Esophagus squamous epithelium (tissue), 5 donors: ENCODE data around the gene SF3B5. TPM values are rescaled to one million over a fixed set of nuclear protein-coding genes. Genes with fewer than 3 reads are reported as not detected.

Experiments used
- DNase-seq: peaks from one replicate; lab custom pipeline; 2025; lab: John Stamatoyannopoulos, UW
- H3K27ac ChIP-seq, 4 donors: fragments of 200-600 bp; sonication (generic); one replicate each; pipeline ENCODE4 v1.5.1; 2016 to 2019; ENCODE audit warnings: mild to moderate bottlenecking in 1 of 4
- H3K27me3 ChIP-seq, 4 donors: fragments of 200-600 bp; sonication (generic); 1 replicate in 3 of 4; 2 replicates in 1 of 4; pipeline versions ENCODE4 v1.5.1 to v1.6.0; 2017 to 2021; ENCODE audit warnings: antibody characterized with exemption in 1 of 4
- H3K36me3 ChIP-seq, 3 donors: fragments of 200-600 bp; sonication (generic); one replicate each; pipeline ENCODE4 v1.5.1; 2016 to 2019
- H3K4me1 ChIP-seq, 3 donors: fragments of 200-600 bp; sonication (generic); one replicate each; pipeline ENCODE4 v1.5.1; 2017 to 2019
- H3K4me3 ChIP-seq, 4 donors: fragments of 200-600 bp; sonication (generic); 1 replicate in 3 of 4; 2 replicates in 1 of 4; pipeline ENCODE4 v1.5.1; 2016 to 2019; ENCODE audit warnings: mild to moderate bottlenecking in 2 of 4, moderate library complexity in 1 of 4
- H3K9me3 ChIP-seq, 3 donors: fragments of 200-600 bp; sonication (generic); one replicate each; pipeline ENCODE4 v1.5.1; 2016 to 2019
- POLR2A ChIP-seq, 4 donors: fragments of 450-650 bp; IDR thresholded peaks; one replicate each; pipeline ENCODE4 v1.6.1; 2017; ENCODE audit warnings: antibody characterized with exemption in 4 of 4, mild to moderate bottlenecking in 4 of 4, moderate library complexity in 3 of 4
- WGBS, 2 donors: methylation state at CpG; one replicate each; pipeline ENCODE4 v1.1.5; 2018; 5-methylcytosine and 5-hydroxymethylcytosine counted together
- intact Hi-C: fragments of 100-400 bp; cut with DNase I; formaldehyde crosslinking; loops from one replicate; pipeline ENCODE4 v1.15.0; 2022
- total RNA-seq, 4 donors: library from RNA; depleted of rRNA; stranded (reverse); fragments of >200 nt; gene quantifications; one replicate each; pipeline ENCODE4 v1.1.0, GENCODE V29; 2016
- TF ChIP-seq, protein P1 (sequence below), 6 experiments: fragments of 450-650 bp in 4 of 6; fragments of 200-600 bp in 2 of 6; sonication (generic) in 2 of 6; IDR thresholded peaks; one replicate each; pipeline ENCODE4 v1.5.1; 2016 to 2019; ENCODE audit warnings: antibody characterized with exemption in 6 of 6, mild to moderate bottlenecking in 4 of 6, moderate library complexity in 4 of 6
- donor health status: DM: yes; HTN: yes; CAD: no.

The SF3B5 gene
- total RNA-seq, result 100 to 1,000 TPM; 135 to 201 (median 169) TPM

DNA sequence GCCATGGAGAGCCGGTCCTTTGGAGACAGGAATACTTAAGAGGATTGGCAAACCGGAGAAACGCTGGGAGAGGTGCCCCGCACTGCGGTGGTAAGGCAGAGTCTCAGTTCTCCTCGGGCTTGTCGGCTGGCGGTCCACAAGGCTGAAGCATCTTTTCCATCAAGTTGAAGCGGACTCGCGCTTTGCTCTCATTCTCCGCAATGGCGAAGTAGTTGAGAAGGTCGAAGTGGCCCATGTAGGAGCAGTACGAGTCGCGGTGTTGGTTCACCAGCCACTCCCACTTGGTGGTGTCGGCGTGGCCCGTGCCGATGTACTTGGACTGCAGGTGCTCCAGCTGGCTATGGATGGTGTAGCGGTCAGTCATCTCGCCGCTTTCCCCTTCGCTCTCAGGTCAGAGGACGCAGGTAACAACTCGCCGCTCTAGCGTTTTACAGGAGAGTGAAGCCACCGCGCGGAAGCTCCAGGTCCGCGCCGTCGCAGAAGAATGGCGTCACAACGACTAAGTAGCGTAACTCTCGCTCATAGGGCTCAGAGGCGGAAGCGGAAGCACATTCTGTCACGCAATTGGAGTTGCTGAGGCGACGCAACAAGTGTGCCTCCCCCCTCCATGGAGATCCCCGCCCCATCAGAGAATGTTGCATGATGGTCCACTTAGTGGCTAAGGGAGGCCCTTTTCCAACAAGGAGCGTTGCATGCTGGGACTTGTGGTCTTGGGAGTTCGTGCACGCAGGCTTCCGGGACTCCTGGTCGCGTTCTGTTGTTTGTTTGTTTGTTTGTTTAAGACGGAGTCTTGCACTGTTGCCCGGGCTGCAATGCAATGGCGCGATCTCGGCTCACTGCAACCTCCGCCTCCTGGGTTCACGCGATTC, at the start of gene SF3B5:
Gene SF3B5, minus strand, starts transcription at position 440 of the 869 bp plus-strand sequence. Its CDS starts 76 bp downstream, at position 364.
- intact Hi-C loops, result no loop called here
- H3K9me3 ChIP-seq, result no peaks in the 10 kb centered on the region
- peak; percentile 97 for DNase-seq
- 0 to 3% methylated on average over 6 to 37 of the region's 60 CpGs for WGBS, 2 donors
- peaks cover 10 to 33% (median 19%) of the 10 kb centered on the region in 3 donors for H3K4me1 ChIP-seq
- H3K36me3 ChIP-seq, result no peaks in the 10 kb centered on the region
- H3K4me3 ChIP-seq, result peak within 1 kb of the TSS; percentile 69 to 91 (median 84)
- peak in 3 of 4 donors; percentile 80 to 81 (median 81) for TF ChIP-seq POLR2A (IDR thresholded peaks at IDR 0.05)
- TF ChIP-seq, protein P1, sequence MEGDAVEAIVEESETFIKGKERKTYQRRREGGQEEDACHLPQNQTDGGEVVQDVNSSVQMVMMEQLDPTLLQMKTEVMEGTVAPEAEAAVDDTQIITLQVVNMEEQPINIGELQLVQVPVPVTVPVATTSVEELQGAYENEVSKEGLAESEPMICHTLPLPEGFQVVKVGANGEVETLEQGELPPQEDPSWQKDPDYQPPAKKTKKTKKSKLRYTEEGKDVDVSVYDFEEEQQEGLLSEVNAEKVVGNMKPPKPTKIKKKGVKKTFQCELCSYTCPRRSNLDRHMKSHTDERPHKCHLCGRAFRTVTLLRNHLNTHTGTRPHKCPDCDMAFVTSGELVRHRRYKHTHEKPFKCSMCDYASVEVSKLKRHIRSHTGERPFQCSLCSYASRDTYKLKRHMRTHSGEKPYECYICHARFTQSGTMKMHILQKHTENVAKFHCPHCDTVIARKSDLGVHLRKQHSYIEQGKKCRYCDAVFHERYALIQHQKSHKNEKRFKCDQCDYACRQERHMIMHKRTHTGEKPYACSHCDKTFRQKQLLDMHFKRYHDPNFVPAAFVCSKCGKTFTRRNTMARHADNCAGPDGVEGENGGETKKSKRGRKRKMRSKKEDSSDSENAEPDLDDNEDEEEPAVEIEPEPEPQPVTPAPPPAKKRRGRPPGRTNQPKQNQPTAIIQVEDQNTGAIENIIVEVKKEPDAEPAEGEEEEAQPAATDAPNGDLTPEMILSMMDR (IDR thresholded peaks at IDR 0.05), result peak in 1 of 6 experiments; percentile 11
- no peaks in the 10 kb centered on the region for H3K27me3 ChIP-seq
- peak within 1 kb of the TSS; percentile 90 to 93 (median 92) for H3K27ac ChIP-seq

GRCh38 chr6:144144996-144145395, 49.6 kb upstream of the SF3B5 start:
- no peaks in the 10 kb centered on the region for H3K27me3 ChIP-seq
- H3K27ac ChIP-seq, result no peak overlapping the region
- TF ChIP-seq, protein P1 (IDR thresholded peaks at IDR 0.05), result no peak
- TF ChIP-seq POLR2A (IDR thresholded peaks at IDR 0.05), result no peak
- H3K4me1 ChIP-seq, result peaks cover 0 to 7% (median 0%) of the 10 kb centered on the region in 3 donors
- H3K4me3 ChIP-seq, result no peak overlapping the region
- H3K36me3 ChIP-seq, result no peaks in the 10 kb centered on the region
- no peak for DNase-seq
- no peaks in the 10 kb centered on the region for H3K9me3 ChIP-seq
- intact Hi-C loops, result no loop called here
- 25 to 53% methylated on average over 1 of the region's 1 CpG for WGBS, 2 donors

DNA sequence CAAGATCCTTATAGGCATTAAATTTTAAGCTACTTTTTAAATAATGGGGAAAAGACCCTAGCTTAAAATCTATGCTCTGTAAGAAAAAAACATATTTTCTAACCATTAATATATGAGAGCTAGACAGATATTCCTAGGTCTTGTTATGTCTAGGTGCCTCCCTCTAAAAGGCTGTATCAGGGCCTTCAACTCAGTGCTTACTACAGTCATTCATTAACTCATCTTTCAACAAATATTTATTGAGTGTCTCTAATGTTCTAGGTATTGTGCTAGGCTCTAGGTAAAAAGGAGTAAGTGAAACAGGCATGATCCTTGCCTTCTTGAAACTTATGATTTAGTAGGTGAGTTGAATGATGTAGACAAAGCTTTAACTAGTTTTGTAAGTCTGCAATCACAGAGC, 48.5 kb upstream of the SF3B5 start:
- no peaks in the 10 kb centered on the region for H3K9me3 ChIP-seq

DNA sequence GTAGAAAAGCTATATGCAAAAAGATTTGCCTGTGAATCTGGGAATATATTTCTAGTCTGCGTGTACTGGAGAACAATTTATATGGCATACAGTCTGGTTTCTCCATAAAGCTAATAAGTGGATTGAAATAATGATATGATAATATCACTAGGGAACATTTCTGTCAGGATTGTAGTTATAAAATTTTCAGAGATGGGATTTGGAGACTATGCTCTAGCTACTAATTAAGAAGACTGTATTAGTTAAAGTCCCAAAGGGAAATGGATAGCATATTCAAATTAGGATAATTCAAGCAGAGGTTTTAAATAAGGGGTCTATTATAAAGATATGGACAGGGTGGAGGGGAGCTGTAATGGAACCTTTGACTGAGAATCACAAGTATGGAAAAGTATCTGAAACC, 47.7 kb upstream of the SF3B5 start:
- intact Hi-C loops, result no loop called here
- no peak for DNase-seq
- WGBS, 2 donors, result 90 to 96% methylated on average over 1 of the region's 1 CpG
- TF ChIP-seq, protein P1 (IDR thresholded peaks at IDR 0.05), result no peak
- TF ChIP-seq POLR2A (IDR thresholded peaks at IDR 0.05), result no peak
- no peaks in the 10 kb centered on the region for H3K4me1 ChIP-seq
- H3K9me3 ChIP-seq, result no peaks in the 10 kb centered on the region
- H3K4me3 ChIP-seq, result no peak overlapping the region
- H3K36me3 ChIP-seq, result no peaks in the 10 kb centered on the region
- no peak overlapping the region for H3K27ac ChIP-seq
- no peaks in the 10 kb centered on the region for H3K27me3 ChIP-seq

More for the DNA sequence above, 48.5 kb upstream of the SF3B5 start:
- intact Hi-C loops, result no loop called here
- H3K4me3 ChIP-seq, result no peak overlapping the region
- no peak for TF ChIP-seq POLR2A (IDR thresholded peaks at IDR 0.05)
- TF ChIP-seq, protein P1 (IDR thresholded peaks at IDR 0.05), result no peak
- no peak for DNase-seq
- no peaks in the 10 kb centered on the region for H3K27me3 ChIP-seq
- no peaks in the 10 kb centered on the region for H3K36me3 ChIP-seq
- no peaks in the 10 kb centered on the region for H3K4me1 ChIP-seq
- H3K27ac ChIP-seq, result no peak overlapping the region

GRCh38 chr6:144141470-144141869, 46.1 kb upstream of the SF3B5 start:
- TF ChIP-seq POLR2A (IDR thresholded peaks at IDR 0.05), result no peak
- TF ChIP-seq, protein P1 (IDR thresholded peaks at IDR 0.05), result no peak
- intact Hi-C loops, result no loop called here
- Histone ChIP-seq H3K27ac (no peak overlapping the region), H3K36me3 (no peaks in the 10 kb centered on the region), H3K9me3 (no peaks in the 10 kb centered on the region), H3K27me3 (no peaks in the 10 kb centered on the region), H3K4me3 (no peak overlapping the region), H3K4me1 (no peaks in the 10 kb centered on the region)
- WGBS, 2 donors, result 89 to 90% methylated on average over 2 of the region's 2 CpGs
- DNase-seq, result no peak
